ENCODE measurements around the gene CD7.

Gene CD7

GRCh38 chr17:82277851-82278250 is 39.6 kb downstream of the CD7 start:
- no peak for DNase-seq

- no peak for DNase-seq
Measured at GRCh38 chr17:82276938-82277337, 40.5 kb downstream of the CD7 start.

DNA sequence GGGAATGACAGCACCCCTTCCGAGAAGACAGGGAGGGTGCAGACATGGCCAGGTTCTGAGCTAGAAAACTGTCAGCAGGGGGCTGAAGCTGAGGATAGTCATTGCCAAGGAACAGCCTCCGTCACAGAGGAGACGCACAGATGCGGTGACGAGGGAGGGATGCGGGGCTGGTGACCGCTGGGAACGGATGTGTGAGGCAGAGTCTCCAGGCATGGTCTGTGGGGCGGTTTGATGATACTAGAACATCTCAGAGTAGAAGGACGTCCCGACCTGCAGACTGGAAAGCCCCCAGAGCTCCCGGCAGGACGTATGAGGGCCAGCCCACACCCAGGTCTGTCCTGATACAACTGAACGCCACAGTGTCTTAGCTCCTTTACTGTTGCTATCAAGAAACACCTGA is 42.1 kb downstream of the CD7 start:
- no peak for DNase-seq

DNA sequence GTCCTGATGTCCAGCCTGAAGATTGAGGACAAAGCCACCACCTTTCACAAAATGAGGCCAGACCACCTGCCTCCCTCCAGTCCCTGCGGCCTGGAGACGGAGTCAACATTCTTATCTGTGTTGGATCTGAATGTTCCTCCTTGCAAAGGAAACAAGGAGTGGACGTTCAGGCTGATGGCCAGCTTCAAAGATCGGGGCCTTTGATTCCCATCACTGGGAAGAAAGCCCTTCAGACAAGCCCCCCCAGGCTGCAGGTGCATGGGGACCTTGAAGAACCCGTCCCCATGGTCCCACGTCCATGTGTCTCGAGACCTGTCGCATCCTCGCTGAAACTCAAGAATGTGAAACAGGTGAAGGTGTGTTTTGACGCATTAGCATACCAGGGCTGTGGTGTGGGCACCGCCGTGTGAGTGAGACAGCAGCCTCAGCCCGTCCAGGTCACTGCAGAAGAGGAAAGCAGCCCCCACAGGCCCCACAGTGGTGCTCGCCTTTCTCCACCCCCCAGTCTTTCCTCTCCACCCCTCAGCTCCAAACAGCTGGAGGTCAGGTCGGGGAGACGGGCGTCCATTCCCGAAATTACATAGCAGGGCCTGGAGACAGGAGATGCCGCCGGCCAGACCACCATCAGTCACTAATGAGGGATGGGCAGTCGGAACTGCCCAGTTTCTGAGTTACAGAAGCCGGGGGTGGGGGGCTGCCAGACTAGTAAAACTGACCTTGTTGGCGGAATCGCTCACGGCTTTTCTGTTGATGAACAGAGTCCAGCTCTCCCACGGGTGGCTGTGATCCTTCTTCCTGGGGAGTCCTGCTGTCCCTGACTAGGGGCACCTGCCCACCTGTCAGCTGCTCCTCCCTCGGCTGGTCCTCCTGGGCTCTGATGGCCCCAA is 43.0 kb downstream of the CD7 start:
- no peak for DNase-seq

DNA sequence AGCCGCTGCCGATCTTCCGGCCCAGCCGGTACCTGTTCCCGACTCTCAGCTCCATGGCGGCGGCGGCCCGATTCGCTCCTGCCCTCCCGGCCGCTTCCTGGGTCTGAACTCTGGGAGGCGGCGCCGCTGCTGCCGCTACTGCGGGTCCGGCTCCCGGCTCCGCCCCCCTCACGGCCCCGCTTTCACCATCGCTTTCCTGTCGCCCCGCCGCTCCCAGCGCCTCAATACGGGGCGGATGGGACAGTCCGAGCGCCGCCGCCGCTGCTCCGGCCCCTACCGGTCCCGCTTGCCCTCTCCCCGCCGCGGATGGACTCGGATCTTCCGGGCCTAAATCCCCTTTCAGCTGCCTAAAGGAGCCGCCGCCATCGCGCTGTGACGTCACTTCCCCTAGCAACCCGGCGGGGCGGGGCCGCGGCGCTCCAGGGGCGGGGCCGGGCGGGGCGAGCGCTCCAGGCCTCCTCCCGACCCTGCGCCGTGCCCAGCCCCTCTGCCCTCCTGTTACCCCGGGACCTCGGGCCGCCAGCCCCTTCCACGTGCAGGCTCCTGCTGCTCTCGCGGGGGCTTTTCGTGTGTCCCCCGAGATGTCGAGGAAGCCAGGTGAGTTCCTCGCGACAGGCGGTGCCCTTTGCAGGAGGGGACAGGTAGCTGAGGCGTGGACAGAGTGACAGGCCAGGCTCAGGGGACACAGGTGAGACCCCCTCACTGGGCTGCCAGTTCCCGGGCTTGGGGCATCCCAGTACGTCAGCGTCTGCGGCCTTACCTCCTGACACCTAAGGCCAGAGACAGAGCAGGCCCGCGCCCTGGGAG is 43.9 kb downstream of the CD7 start, which contains the start of gene CSNK1D:
Gene CSNK1D (minus strand): TSS at position 374 of the 807 bp plus-strand sequence. CDS start 319 bp downstream, at position 55.
- DNase-seq = peak; percentile 86

- peak; percentile 63 for DNase-seq
Measured at GRCh38 chr17:82272495-82273326, 44.7 kb downstream of the CD7 start.

GRCh38 chr17:82271401-82271800 is 46.0 kb downstream of the CD7 start:
- no peak for DNase-seq

DNA sequence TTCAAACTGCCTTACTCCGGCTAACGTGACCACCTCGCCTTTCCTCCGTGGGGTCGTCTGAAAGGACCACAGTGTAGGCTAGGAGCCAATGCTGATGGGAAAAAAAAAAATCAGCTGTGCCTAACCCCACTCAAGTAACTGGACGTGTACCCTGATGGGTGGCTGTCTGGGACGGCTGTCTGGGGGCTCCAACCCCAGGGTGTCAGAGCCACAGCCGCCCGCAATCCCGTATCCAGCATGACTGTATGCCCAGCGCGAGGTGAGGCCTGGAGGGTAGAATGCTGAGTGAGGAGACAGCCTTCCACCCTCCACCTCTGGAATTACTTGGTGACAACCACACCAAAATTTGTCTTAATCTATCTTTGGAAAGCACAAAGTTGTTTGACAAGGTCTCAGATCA is 46.8 kb downstream of the CD7 start:
- DNase-seq = no peak

GRCh38 chr17:82269882-82270500 is 47.4 kb downstream of the CD7 start:
- no peak for DNase-seq

DNA sequence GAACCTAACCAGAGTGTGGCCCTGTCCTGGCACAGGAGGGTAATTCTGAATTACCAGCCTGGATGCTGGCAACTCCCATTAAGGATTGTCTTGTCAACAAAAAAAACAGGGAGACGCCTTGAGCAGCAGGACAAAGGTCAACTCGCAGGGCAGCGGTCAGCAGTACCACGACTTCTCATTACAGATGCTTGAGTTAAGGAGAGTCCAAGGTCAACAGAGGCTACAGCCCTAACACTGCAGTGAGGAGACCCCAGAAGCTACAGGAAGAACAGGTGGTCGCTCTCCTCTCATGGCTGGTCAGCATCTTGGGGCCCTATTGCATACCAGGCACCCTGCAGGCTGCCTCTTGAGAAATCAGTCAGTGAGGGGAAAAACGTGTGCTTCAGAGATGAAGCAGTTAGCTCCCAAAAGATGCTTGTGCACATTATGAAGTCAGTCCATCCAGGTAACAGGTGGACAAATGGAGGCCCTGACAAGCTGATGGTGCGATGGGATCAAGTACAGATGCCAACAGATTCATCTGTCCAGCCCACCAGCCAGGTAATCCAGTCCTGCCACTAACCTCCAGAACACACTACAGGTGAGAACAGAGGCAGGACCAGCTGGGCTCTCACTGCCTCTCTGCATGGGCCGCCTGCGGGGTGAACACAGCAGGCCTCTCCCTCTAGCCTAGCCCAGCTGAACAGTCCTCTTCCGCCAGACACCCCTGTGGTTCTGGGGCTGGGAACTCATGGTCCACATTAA is 48.1 kb downstream of the CD7 start:
- DNase-seq = no peak

GRCh38 chr17:82267575-82268379 is 49.6 kb downstream of the CD7 start:
- DNase-seq = no peak

- no peak for DNase-seq
Measured at GRCh38 chr17:82266142-82266541, 51.3 kb downstream of the CD7 start.

Measured in NCI-H146 (cell line).